NCI-H69 (cell line): ENCODE measurements around the gene SETD3.

ENCODE experiments used
- DNase-seq: peaks from one replicate; lab custom pipeline; 2025; lab: John Stamatoyannopoulos, UW

The SETD3 gene

GRCh38 chr14:99497894-99498293 is 17.2 kb upstream of the SETD3 start:
- no peak for DNase-seq

GRCh38 chr14:99497341-99497740 is 16.7 kb upstream of the SETD3 start:
- DNase-seq, result no peak

- no peak for DNase-seq
Observed at GRCh38 chr14:99484106-99484505, 3.4 kb upstream of the SETD3 start.

- DNase-seq, result peak; percentile 53
Observed at GRCh38 chr14:99481745-99482099, 1.1 kb upstream of the SETD3 start.

- DNase-seq, result peak; percentile 100
Observed at GRCh38 chr14:99480917-99481744, 472 bp upstream of the SETD3 start, which contains the start of gene CCNK. Gene CCNK, plus strand, starts transcription at chr14:99481409. Its CDS starts 11,269 bp downstream, at chr14:99492678.

GRCh38 chr14:99479160-99479905 is 1.3 kb downstream of the SETD3 start:
- DNase-seq, result no peak

GRCh38 chr14:99478128-99478527 is 2.5 kb downstream of the SETD3 start:
- no peak for DNase-seq

- no peak for DNase-seq
Observed at GRCh38 chr14:99476864-99477263, 3.8 kb downstream of the SETD3 start.

GRCh38 chr14:99475660-99476059 is 5.0 kb downstream of the SETD3 start:
- no peak for DNase-seq

- no peak for DNase-seq
Observed at GRCh38 chr14:99475179-99475578, 5.5 kb downstream of the SETD3 start.

GRCh38 chr14:99473458-99473857 is 7.2 kb downstream of the SETD3 start:
- no peak for DNase-seq

GRCh38 chr14:99472937-99473336 is 7.7 kb downstream of the SETD3 start:
- no peak for DNase-seq

GRCh38 chr14:99471731-99472130 is 8.9 kb downstream of the SETD3 start:
- no peak for DNase-seq

- peak; percentile 65 for DNase-seq
Observed at GRCh38 chr14:99468836-99469592, 11.6 kb downstream of the SETD3 start.

- no peak for DNase-seq
Observed at GRCh38 chr14:99468081-99468480, 12.6 kb downstream of the SETD3 start.

GRCh38 chr14:99467336-99468078 is 13.2 kb downstream of the SETD3 start:
- peak; percentile 55 for DNase-seq

GRCh38 chr14:99466758-99467157 is 13.9 kb downstream of the SETD3 start:
- DNase-seq, result no peak

- no peak for DNase-seq
Observed at GRCh38 chr14:99465288-99465687, 15.4 kb downstream of the SETD3 start.

- DNase-seq, result no peak
Observed at GRCh38 chr14:99463974-99464373, 16.7 kb downstream of the SETD3 start.

- DNase-seq, result no peak
Observed at GRCh38 chr14:99462210-99462609, 18.4 kb downstream of the SETD3 start.

GRCh38 chr14:99461411-99462085 is 19.1 kb downstream of the SETD3 start:
- no peak for DNase-seq
